Stimulated activated CD8-positive, alpha-beta memory T cell treated with anti-CD3 and anti-CD28 coated beads, Interleukin-4, amount 100 ng/mL, for 24 hours (primary cell): ENCODE data around the gene ABHD17A.
A peak's percentile ranks its signal among the peaks of the same experiment; 100 is the strongest.
"Not testable (repeated sequence)": the region's sequence is repeated elsewhere in the genome, so short reads cannot be mapped to it uniquely, and the experiment has no call there.

ENCODE experiments used
- DNase-seq: peaks from one replicate; pipeline ENCODE4 v3.0.0-alpha.2; 2020; ENCODE audit warnings: low read depth

Gene ABHD17A

DNA sequence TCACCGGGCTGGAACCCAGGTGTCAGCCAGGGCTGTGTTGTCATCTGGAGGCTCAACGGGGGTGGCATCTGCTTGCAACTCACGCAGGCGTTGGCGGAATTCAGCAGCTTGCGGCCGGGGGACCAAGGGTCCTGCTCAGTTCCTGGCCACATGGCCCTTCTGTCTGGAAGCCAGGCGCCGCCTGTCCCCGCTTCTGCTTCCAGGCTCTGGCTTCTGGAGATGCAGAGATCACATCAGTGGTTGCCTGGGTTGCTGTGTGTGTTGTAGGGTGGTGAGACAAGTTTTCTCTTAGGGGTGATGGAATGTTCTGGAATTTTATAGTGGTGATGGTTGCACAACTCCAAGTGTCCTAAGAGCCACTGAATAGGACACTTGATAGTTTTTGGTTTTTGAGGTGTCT is 24.9 kb upstream of the ABHD17A start:
- DNase-seq = no peak

DNA sequence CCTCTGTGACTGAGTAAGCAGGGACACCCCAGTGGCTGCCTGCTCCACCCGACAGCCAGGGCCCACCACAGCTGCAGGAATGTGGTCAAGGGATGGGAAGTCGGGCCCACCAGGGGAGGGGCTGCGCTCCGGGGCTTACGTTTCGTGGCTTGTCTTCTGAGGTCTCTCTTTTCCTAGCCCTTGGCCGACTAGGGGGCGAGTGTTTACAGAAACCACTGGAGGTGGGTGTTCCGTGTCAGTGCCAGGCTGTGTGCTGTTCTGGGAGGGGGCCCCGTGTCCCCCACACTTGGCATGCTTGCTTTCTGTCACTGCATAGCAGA is 24.4 kb upstream of the ABHD17A start:
- DNase-seq = no peak

DNA sequence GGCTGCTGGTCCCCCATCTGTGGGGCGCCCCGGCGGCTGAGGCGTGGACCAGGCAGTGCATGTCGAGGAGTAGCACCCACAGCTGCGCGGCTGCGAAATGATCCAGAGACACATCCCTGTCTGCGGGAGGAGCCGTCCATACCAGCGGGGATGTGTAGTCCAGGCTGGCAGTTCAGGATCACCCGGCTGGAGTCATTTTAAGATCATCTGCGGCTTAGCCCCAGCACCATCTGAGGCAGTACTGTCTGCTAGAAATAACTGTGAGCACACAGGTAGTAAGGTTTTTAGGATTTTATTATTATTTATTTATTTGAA is 23.0 kb upstream of the ABHD17A start:
- no peak for DNase-seq

DNA sequence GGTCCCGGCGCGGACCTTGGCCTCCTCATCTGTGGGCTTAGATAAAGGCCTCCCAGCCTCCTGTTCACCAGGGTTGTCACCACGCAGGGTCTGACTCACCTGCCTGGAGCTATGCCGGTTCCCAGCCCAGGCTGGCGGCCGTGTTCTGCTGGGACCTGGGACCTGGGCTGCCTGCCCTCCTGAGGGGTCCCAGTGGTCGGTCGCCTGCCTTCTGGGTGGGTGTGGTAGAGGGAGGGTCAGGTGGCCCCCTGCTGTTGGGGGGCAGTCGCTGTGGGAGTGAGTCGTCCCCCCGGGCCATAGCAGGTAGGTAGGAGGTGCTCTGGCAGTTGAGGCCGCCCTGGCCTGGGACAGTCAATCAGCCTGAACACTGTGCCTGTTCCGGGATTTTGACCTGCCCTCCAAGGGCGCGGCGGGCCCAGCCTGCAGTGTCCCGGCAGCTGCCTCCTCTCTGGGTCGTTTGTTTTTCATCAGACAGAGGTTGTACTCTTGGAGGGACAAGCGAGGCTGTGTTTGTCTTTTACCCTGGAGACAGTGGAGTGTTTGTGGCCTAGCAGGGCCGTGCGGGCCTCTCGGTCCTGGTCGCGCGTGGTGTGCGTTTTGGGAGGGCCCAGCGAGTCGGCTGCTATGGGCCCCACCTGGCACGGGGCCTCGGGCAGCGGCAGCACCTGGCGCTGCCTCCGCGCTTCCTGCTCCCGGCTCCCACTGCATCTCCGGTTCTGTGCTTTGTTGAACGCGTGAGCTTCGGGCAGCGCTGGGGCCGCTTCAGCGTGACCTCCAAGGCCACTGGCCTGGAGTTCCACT is 22.5 kb upstream of the ABHD17A start:
- DNase-seq = no peak

DNA sequence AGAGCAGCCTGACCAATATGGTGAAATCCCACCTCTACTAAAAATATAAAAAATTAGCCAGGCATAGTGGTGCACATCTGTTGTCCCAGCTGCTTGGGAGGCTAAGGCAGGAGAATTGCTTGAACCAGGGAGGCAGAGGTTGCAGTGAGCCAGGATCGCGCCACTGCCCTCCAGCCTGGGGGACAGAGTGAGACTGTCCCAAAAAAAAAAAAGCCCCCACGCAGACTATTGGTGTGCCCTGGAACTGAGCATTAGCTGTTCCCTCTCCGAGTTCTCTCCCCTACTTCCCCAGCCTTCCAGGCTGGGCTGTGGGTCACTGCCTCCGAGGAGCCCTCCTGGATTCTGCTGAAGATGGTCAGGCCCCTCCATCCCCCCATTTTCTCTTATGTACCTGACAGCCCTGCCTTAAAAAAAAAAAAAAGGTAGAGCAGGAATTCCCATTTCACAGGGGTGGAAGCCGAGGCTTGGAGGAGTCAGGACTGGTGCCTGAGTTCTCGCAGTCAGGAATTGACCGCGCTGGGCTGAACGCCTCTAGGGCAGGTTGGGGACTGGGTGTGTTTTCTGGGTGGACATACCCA is 21.8 kb upstream of the ABHD17A start:
- no peak for DNase-seq

DNA sequence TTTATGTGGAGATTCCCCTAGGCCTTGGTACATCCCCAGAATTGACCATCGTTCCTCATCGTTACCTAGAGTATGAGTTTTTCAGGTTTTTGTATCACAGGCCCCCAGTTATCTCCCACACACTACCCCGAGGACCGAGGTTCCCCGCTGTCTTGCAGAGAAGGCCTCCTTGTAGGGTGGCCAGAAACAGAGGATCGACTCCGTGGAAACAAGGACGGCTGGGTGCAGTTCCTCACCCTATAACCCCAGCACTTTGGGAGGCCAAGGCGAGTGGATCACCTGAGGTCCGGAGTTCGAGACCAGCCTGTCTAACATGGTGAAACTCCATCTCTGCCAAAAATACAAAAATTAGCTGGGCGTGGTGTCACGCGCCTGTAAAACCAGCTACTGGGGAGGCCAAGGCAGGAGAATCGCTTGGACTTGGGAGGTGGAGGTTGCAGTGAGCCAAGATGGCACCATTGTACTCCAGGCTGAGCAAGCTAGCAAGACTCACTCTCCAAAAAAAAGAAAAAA is 20.6 kb upstream of the ABHD17A start:
- DNase-seq = no peak

DNA sequence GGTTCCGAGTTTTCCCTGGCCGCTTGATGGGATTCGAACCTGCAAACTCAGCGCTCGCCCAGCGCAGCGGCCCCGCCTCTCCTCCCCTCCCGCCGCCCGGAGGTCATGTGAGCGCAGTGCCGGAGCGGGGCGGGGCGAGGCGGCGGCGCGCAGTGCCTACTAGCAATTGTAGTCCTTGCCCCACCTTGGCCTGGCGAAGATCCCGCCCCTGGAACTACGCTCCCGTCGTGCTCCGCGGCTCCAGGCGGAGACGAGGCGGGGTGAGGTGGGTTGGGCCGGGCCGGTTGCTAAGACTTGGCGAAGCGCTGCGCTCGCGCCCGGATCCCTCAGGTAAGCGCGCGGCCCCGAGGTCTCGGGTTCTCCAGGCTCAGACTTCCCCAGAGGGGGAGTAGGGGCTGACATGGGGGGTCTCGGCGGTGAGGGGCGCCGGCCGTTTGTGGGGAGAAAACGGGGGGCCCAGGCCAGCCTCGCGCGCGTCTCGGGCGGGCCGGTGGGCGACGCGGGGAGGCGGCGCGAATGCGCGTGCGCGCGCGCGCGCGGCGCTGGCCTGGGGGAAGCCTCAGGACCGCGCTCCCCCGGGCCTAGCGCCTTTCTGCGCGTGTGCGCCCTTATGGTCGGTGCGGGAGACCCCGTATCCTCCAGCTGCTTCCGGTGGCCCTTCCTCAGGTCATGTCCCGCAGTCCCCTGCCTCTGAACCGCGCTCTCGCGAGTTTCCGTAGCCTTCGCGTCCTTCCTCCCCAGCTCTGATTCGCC is 20.0 kb upstream of the ABHD17A start, which contains the start of the genes ADAT3 and SCAMP4:
TSS of gene ADAT3 (plus strand) at position 290 of the 753 bp plus-strand sequence. CDS start 6,649 bp downstream, outside the sequence.
TSS of gene SCAMP4 (plus strand) at position 290 of the 753 bp plus-strand sequence. CDS start 9,621 bp downstream, outside the sequence.
- peak; percentile 98 for DNase-seq

DNA sequence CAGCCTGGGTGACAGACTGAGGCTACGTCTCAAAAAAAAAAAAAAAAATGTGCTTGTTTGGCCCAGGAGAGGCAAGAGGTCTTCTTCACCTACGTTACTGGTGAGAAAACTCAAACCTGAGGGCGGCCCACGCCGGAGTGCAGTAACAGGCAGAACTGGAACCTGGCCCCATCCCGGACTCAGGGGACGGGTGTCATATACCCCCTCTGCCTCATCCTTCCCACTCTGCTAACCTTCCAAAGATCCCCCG is 19.5 kb upstream of the ABHD17A start:
- DNase-seq = no peak

DNA sequence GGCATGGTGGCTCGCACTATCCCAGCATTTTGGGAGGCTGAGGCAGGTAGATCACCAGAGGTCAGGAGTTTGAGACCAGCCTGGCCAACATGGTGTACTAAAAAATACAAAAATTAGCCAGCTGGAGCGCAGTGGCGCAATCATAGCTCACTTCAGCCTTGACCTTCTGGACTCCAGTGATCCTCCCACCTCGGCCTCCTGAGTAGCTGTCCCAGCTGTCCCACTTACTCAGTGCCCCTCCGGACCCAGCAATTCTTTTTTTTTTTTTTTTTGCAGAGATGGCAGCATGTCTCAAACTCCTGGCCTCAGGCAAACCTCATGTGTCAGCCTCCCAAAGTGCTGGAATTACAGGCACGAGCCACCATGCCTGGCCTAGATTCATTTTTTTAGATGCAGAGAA is 17.6 kb upstream of the ABHD17A start:
- no peak for DNase-seq

DNA sequence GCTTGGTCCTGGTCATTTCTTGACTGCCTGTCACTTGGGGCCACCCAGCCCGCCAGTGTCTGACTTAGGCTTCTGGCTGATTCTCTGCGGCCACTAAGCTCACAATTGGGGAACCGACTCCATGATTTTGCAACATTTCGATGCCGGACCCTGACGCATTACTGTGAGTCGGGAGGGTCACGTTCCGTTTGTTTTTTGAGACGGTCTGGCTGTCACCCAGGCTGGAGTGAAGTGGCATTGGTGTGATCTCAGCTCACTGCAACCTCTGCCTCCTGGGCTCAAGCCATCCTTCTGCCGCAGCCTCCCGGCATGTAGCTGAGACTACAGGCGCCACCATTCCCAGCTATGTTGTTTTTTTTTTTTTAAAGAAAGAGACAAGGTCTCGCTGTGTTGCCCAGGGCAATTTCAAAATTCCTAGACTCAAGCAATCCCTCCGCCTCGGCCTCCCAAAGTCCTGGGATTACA is 16.7 kb upstream of the ABHD17A start:
- no peak for DNase-seq

DNA sequence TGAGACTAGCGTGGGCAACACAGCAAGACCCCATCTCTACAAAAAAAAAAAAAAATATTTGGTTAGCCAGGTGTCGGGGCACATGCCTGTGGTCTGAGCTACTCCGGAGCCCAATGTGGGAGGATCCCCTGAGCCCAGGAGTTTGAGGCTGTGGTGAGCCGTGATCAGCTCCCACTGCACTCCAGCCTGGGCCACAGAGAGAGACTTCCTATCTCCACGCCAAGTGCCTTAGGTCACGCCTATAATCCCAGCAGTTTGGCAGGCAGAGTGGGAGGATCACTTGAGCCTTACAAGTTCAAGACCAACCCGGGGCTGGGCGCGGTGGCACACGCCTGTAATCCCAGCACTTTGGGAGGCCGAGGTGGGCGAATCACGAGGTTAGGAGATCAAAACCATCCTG is 11.2 kb upstream of the ABHD17A start:
- no peak for DNase-seq

DNA sequence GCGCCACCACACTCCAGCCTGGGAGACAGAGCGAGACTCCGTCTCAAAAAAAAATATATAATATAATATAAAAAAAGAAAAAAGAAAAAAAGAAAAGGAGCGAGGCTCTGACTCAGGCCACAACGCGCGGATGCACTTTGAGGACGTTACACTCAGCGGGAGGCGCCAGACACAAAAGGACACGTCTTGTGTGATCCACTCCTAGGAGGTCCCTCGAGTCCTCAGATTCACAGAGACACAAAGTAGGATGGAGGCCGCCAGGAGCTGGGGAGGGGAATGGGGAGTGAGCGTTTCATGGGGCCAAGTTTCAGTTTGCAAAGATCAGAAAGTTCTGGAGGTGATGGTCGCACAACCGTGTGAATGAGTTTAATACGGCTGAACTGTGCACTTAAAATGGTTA is 8.5 kb upstream of the ABHD17A start:
- DNase-seq = no peak

DNA sequence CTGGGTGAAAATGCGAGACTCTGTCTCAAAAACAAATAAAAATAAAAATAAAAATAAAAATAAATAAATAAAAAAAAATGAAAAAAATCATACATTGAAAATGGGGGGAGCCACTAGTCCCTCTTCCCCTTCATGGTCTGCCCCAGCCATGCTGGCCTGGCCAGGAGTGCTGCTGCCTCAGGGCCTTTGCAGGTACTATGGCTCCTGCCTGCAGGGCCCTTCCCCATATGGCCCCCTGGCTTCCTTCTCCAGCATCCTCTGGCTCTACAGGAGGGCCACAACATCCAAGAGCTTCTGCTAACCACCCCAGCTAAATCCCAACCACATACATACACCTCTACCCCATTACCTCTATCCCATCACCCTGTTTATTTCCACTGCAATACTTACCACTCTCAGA is 4.6 kb upstream of the ABHD17A start:
- no peak for DNase-seq

DNA sequence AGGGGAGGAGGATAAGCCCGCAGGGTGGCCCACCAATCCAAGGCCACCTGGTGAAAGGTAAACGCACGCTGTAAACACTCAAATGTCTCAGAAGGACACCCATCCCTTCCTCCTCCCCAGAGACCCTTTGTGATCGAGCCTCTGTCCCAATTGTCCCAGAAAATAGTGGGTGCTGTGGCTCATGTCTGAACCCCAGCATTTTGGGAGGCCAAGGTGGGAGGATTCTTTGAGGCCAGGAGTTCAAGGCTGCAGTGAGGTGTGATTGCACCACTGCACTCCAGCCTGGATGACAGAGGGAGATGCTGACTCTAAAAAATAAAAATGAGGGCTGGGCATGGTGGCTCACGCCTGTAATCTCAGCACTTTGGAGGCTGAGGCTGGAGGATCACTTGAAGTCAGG is 3.1 kb upstream of the ABHD17A start:
- no peak for DNase-seq

DNA sequence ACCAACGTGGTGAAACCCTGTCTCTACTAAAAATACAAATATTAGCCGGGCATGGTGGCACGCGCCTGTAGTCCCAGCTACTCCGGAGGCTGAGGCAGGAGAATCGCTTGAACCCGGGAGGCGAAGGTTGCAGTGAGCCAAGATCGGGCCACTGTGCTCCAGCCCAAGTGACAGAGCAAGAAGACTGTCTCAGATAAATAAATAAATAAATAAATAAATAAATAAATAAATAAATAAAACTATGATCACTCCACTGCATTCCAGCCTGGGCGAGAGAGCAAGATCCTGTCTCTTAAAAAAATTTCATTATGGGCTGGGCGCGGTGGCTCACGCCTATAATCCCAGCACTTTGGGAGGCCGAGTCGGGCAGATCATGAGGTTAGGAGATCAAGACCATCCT is 1.1 kb upstream of the ABHD17A start:
- not testable (repeated sequence) for DNase-seq

DNA sequence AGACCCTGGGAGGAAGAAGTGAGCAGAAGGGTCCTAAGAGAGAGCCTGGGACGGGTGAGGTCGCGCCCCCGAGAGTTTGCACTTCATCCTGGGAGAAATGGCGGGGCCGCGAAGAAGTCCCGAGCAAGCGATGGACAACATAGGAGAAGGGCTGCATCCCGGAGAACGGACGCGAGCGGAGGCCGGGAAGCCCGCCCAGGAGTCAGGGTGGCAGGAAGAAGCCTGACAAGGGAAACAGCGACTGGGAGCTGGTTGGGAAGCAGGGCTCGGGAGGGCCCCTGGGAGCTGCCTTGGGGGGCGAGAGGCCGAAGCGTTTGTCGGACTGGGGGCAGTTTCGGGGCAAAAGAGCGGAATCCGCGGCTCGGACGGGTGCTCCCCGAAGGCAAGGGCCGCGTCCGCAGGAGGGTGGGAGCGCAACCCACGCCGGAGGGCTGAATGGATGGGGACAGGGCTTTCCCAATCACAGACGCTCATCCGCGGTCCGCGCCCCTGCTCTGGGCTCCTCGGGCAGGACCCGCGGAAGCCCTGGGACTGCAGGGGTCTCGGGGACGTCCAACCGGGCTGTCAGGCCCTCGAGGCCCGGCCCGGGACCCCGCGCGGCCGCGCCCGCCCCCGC is 469 bp downstream of the ABHD17A start:
- no peak for DNase-seq

DNA sequence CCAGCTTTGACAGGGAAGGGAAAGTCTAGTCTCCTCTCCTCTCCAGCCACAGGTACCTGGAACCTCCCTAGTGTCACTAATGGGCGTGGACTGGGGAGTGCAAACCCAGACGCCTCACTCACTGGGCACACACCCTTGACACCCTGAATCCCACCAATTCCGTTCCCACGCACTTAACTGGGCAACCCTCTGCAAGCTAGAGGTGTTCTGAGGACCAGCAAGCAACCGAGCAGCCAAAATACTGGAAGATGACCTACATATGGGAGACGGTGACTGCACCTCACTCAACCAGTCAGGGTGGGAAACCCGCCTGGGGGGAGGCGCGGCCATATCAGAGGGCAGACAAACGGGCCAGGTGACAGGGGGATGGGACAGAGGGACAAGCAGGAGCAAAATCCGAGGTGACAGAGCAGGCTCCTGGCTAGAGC is 991 bp downstream of the ABHD17A start:
- DNase-seq = no peak

DNA sequence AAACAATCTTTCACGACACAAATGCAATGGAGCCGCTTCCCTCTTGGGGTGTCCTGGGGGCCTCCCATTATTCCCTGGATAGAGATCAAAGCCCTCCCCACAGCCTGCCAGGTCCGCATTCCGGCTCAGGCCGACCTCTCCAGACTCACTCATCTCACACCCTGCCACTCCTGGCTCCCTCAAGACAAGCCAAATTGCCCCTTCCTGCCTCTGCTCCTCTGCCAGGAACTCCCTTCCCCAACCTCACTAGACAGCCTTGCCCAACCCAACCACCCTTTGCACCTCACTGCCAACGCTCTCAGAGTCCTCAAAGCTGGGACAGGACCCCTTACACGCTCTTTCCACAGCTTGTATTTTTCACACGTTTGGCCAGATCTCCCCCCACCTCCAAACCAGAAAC is 1.5 kb downstream of the ABHD17A start:
- no peak for DNase-seq

DNA sequence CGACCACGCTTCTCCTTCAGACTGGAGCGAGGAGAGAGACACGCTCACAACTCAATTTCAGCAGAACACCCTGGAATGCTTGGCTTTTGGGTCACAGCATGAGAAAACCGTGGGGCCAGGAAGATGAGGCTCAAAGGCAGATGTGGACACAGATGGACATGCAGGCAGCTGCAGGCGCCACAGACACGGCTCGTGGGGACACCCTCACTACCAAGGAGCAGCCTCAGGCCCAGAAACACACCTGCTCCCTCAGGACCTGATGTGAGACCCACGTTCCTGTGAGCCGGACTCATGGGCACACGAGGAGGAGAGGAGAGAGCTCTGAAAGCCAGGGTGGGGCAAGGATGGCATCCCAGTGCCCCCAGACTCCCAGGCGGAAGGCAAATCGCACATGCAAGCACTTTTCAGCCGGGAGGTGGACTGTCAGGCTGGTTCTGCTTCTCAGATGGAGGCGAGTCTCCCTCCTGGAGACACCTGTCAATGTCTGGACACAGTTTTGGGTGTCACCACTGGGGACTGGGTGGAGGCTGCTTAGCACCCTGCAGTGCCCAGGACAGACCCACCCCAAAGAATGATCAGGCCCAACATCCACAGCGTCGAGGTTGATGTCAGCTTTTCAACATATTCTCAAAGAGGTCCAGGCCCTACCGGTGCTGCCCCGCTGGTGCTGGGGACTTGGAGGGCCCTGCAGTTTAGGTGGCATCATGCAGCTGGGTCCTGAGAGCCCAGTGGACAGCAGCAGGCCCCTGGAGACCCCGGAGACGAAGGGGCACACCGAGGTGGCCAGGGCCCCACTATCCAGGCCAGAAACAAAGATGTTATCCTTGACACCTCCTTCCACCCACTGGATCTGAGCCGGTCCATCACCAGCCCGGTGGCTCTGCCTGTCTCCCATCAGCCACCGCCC is 2.3 kb downstream of the ABHD17A start:
- no peak for DNase-seq

DNA sequence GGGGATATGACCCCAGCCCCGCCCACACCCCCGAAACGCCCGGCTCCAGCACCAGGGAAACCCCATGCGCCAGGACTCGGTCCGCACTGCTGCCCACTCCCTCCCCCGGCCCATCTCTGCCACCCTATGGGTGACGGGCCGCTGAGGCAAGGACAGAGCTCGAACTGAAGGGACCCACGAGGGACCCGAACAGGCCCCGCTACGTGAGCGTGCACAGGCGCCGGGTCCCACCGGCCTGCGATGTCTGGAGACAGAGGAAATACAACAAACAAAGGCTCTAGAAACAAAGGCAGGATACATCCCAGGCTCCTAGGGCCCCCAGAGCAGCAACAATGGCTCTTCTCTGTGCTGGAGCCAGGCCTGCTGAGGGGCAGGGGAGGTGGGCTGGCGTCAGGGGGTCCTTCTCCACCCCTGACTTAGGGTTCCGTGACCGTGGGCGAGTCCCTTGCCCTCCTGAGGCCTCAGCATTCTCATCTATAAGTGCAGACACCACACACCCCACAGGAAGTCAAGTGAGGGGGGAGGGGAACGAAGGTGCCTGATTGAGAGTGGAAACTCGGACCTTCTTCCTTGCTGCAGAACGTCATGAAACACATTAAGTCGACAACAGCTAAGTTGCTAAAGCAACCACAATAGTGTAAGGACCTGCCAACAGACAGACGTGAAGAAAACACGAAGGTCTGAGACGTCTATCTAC is 3.1 kb downstream of the ABHD17A start:
- DNase-seq = peak; percentile 65
